Chondrocyte (in vitro differentiated cells): ENCODE measurements around the gene ADORA1. TPM values are rescaled to one million over a fixed set of nuclear protein-coding genes. Genes with fewer than 3 reads are reported as not detected.

Experiments used
- DNase-seq: peaks from one replicate; pipeline ENCODE4 v3.0.0; 2021; ENCODE audit warnings: mixed read lengths, low spot score
- H3K27ac Mint-ChIP-seq: one replicate; pipeline ENCODE4 v1.8.0; 2021; ENCODE audit warnings: mild to moderate bottlenecking, moderate library complexity, mixed read lengths; ENCODE audit not compliant: unreplicated experiment
- H3K27me3 Mint-ChIP-seq: 2 replicates; pipeline ENCODE4 v1.8.0; 2021; ENCODE audit warnings: low read depth, mixed read lengths
- H3K36me3 Mint-ChIP-seq: 2 replicates; pipeline ENCODE4 v1.8.0; 2021; ENCODE audit warnings: low read depth, mixed read lengths
- H3K4me1 Mint-ChIP-seq: 2 replicates; pipeline ENCODE4 v1.8.0; 2021; ENCODE audit warnings: low read depth, mild to moderate bottlenecking, mixed read lengths
- H3K4me3 Mint-ChIP-seq: one replicate; pipeline ENCODE4 v1.8.0; 2021; ENCODE audit warnings: mild to moderate bottlenecking, moderate library complexity, mixed read lengths; ENCODE audit not compliant: unreplicated experiment
- H3K9me3 Mint-ChIP-seq: 2 replicates; pipeline ENCODE4 v1.8.0; 2021; ENCODE audit warnings: low read depth, mixed read lengths
- CTCF ChIP-seq: fragments of 200-600 bp; sonication (generic); IDR thresholded peaks from 2 replicates; pipeline ENCODE4 v1.5.0; 2021; ENCODE audit warnings: antibody characterized with exemption, mild to moderate bottlenecking, moderate library complexity
- total RNA-seq: library from RNA; stranded (reverse); gene quantifications from 3 replicates; pipeline ENCODE4 v1.2.1, GENCODE V29; 2021

ADORA1 gene
- total RNA-seq, 1 donor from 2014 or later = 1.7 TPM

- DNase-seq = no peak
- peaks cover 19% of the 10 kb centered on the region for H3K4me1 Mint-ChIP-seq
- no peak for TF ChIP-seq CTCF
- H3K27me3 Mint-ChIP-seq = peaks cover 6% of the 10 kb centered on the region
- no peaks in the 10 kb centered on the region for H3K36me3 Mint-ChIP-seq
- H3K9me3 Mint-ChIP-seq = no peaks in the 10 kb centered on the region
- H3K4me3 Mint-ChIP-seq = no peak overlapping the region
- H3K27ac Mint-ChIP-seq = no peak overlapping the region
Observed at GRCh38 chr1:203173566-203173965, 46.0 kb downstream of the ADORA1 start.

DNA sequence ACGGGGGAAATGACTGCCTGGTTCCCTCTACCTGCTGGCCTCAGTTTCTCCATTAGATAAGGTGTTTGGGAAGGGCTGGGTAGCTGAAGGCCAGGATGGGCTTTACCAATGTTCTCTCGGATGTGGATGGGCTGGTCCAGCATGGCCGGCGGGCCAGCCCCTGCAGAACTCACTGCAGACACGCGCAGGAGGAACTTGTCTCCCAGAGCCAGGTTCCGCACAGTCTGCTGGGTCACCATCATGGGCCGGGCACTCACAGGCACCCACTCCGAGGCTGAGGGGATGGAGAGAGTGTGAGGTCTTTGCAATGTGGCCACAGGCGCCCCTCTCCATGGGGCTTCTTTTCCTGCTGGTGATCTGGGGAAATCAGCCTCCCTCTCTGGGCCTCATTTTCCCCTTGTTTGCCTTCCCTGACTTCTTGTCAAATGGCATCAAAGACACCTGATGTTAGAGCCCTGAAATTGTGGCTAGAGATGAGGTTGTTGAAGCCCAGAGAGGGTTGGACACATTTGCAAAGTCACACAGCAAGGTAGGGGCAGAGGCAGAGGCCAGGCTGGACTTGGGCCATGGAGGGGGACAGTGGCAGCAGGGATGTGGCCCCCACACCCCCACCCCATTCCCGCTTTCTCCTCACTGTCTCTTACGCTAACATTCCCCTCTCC, 46.9 kb downstream of the ADORA1 start:
- no peak for DNase-seq
- Mint-ChIP-seq H3K9me3 (no peaks in the 10 kb centered on the region), H3K27me3 (peaks cover 4% of the 10 kb centered on the region), H3K4me1 (peaks cover 19% of the 10 kb centered on the region), H3K4me3 (no peak overlapping the region), H3K36me3 (no peaks in the 10 kb centered on the region), H3K27ac (no peak overlapping the region)
- no peak for TF ChIP-seq CTCF

DNA sequence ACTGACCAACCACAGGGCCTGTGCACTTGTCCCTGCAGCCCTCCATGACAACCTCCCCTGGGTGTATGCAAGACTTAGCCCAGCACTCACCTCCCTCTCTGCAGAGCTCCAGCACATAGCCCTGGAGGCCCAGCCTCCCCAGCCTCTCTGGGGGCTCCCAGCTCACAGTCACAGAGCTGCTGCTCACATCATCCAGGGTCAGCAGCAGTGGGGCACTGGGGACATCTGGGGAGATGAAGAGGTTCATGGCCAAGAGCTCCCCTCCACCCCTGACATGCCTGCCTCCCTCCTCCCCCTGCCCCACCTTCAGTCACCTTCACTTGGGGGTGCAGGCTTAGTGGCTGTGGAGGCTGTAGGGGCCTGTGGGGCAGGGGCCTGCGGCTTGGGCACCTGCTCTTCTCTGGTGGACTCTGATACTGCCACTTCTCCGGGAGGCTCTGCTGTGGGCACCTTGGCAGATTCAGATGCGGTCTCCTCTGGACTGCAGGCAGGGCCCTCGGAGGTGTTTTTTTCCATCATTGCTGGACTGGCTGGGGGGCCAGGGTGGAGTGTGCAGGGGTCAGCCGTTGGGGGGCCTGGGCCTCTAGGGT, 47.8 kb downstream of the ADORA1 start, which contains the start of gene MYBPH:
Gene MYBPH (minus strand): TSS at position 590 of the 590 bp plus-strand sequence. CDS start 71 bp downstream, at position 519.
- DNase-seq = no peak
- Mint-ChIP-seq H3K27me3 (peaks cover 2% of the 10 kb centered on the region), H3K9me3 (no peaks in the 10 kb centered on the region), H3K4me3 (no peak within 1 kb of the TSS), H3K4me1 (peaks cover 19% of the 10 kb centered on the region), H3K27ac (no peak within 1 kb of the TSS), H3K36me3 (no peaks in the 10 kb centered on the region)
- TF ChIP-seq CTCF = no peak

DNA sequence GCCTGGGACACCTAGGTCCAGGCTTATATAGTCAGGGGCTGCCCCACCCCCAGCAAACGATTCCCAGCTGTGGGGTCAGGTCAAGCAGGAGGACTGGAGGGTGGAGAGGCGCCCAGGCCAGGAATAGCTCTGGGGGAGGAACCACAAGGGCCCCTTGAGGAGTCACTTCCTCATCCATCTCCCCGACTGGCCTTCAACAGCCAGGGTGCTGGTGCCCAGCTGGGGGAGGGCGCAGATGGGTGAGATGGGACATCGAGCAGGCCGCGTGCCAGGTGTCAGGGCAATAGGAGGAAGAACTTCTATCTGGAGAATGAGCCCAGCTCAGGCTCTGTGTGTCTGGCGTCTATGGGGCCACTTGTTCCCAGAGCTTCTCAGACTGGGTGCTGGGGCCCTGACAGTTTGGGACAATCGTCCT, 48.3 kb downstream of the ADORA1 start:
- H3K4me3 Mint-ChIP-seq = no peak overlapping the region
- no peak overlapping the region for H3K27ac Mint-ChIP-seq
- TF ChIP-seq CTCF = no peak
- peaks cover 2% of the 10 kb centered on the region for H3K27me3 Mint-ChIP-seq
- no peaks in the 10 kb centered on the region for H3K9me3 Mint-ChIP-seq
- H3K36me3 Mint-ChIP-seq = no peaks in the 10 kb centered on the region
- peaks cover 19% of the 10 kb centered on the region for H3K4me1 Mint-ChIP-seq
- no peak for DNase-seq

- H3K27ac Mint-ChIP-seq = no peak overlapping the region
- H3K4me3 Mint-ChIP-seq = no peak overlapping the region
- no peaks in the 10 kb centered on the region for H3K36me3 Mint-ChIP-seq
- peaks cover 19% of the 10 kb centered on the region for H3K4me1 Mint-ChIP-seq
- TF ChIP-seq CTCF = no peak
- no peaks in the 10 kb centered on the region for H3K9me3 Mint-ChIP-seq
- peaks cover 2% of the 10 kb centered on the region for H3K27me3 Mint-ChIP-seq
- DNase-seq = no peak
Observed at GRCh38 chr1:203176273-203177035, 48.9 kb downstream of the ADORA1 start.
